GM12878 (cell line): ENCODE results near the gene SRL. TPM values are rescaled to one million over a fixed set of nuclear protein-coding genes. Genes with fewer than 3 reads are reported as not detected.

Source experiments
- ATAC-seq: fragments of 200-7000 bp; cut with Tn5 transposase; 3 replicates; pipeline ENCODE4 v1.9.1; 2020; ENCODE audit warnings: mild to moderate bottlenecking, moderate library complexity
- BruUV-seq: library from RNA; stranded (reverse); fragments of 400-500 nt; replicated peaks from 2 replicates; lab custom pipeline; 2021; lab: Mats Ljungman, UMichigan
- CTCF ChIA-PET: fragments of 300-600 bp; sonication (Branson Sonifier 250); formaldehyde crosslinking; extraction: SDS; loops from one replicate; lab custom pipeline; 2021; ENCODE audit warnings: inconsistent platforms; lab: Yijun Ruan, JAX
- POLR2A ChIA-PET: fragments of 350-600 bp; formaldehyde crosslinking; extraction: SDS; loops from one replicate; lab custom pipeline; 2021; ENCODE audit warnings: inconsistent platforms; lab: Charles Lee
- RAD21 ChIA-PET: fragments of 300-600 bp; sonication (Branson Sonifier 250); formaldehyde crosslinking; loops from one replicate; lab custom pipeline; 2023; ENCODE audit warnings: antibody characterized with exemption; ENCODE audit not compliant: unreplicated experiment; lab: Charles Lee
- SMC1A ChIA-PET: fragments of 300-600 bp; sonication (Branson Sonifier 250); formaldehyde crosslinking; loops from one replicate; lab custom pipeline; 2023; ENCODE audit not compliant: unreplicated experiment, uncharacterized antibody; lab: Charles Lee
- DNase-seq: peaks from one replicate; pipeline ENCODE4 v3.0.0-alpha.2; 2011; ENCODE audit warnings: low read depth, low spot score
- FAIRE-seq: peaks from 3 replicates; lab custom pipeline; 2011; peaks lifted over from hg19 to GRCh38; lab: Jason Lieb, UNC
- H2AFZ ChIP-seq: 2 replicates; pipeline ENCODE4 v1.6.0; 2011; ENCODE audit warnings: low read depth, low read length, control low read depth; ENCODE audit not compliant: control insufficient read depth
- H3K27ac ChIP-seq: 2 replicates; pipeline ENCODE4 v1.5.1; 2011; ENCODE audit warnings: control low read depth; ENCODE audit not compliant: control insufficient read depth, insufficient read depth
- H3K27me3 ChIP-seq, 2 experiments: replicated peaks in 1 of 2; 2 replicates each; pipeline versions ENCODE4 v1.6.0 to v1.6.1; 2011; ENCODE audit warnings: low read length in 1 of 2; ENCODE audit not compliant: control insufficient read depth in 2 of 2, insufficient read depth in 2 of 2
- H3K36me3 ChIP-seq, 2 experiments: 2 replicates each; pipeline ENCODE4 v1.5.1; 2011; ENCODE audit warnings: low read length in 1 of 2; ENCODE audit not compliant: control insufficient read depth in 2 of 2, insufficient read depth in 2 of 2
- H3K4me1 ChIP-seq: 2 replicates; pipeline ENCODE4 v1.6.1; 2011; ENCODE audit warnings: mild to moderate bottlenecking, low read length, moderate library complexity, mixed read lengths; ENCODE audit not compliant: control insufficient read depth, insufficient read depth
- H3K4me2 ChIP-seq: 2 replicates; pipeline ENCODE4 v1.6.0; 2011; ENCODE audit warnings: control low read depth; ENCODE audit not compliant: control insufficient read depth, insufficient read depth
- H3K4me3 ChIP-seq: fragments of 200-600 bp; sonication (generic); 2 replicates; pipeline ENCODE4 v1.5.1; 2016
- H3K79me2 ChIP-seq: 2 replicates; pipeline ENCODE4 v1.6.0; 2011; ENCODE audit warnings: low read length; ENCODE audit not compliant: control insufficient read depth, insufficient read depth
- H3K9ac ChIP-seq: 2 replicates; pipeline ENCODE4 v1.8.0; 2011; ENCODE audit warnings: low read length, control low read depth, mixed read lengths; ENCODE audit not compliant: control insufficient read depth, insufficient read depth
- H3K9me3 ChIP-seq: replicated peaks from 3 replicates; pipeline ENCODE4 v1.5.1; 2011; ENCODE audit warnings: mild to moderate bottlenecking, low read length; ENCODE audit not compliant: control insufficient read depth, insufficient read depth
- H4K20me1 ChIP-seq: 2 replicates; pipeline ENCODE4 v1.6.0; 2011; ENCODE audit not compliant: control insufficient read depth, insufficient read depth
- ATF7 ChIP-seq: fragments of 450-650 bp; IDR thresholded peaks from 2 replicates; pipeline ENCODE4 v1.6.1; 2016; ENCODE audit warnings: low read depth, mild to moderate bottlenecking
- CBX5 ChIP-seq: sonication (generic); IDR thresholded peaks from 2 replicates; pipeline ENCODE4 v1.6.1; 2016; ENCODE audit warnings: low read depth, moderate library complexity, mild to moderate bottlenecking, inconsistent platforms
- CEBPB ChIP-seq, 2 experiments: fragments of 150-350 bp in 1 of 2; IDR thresholded peaks; 2 replicates each; pipeline ENCODE4 v1.6.1; 2012 to 2014; ENCODE audit warnings: low read depth in 2 of 2, low read length in 2 of 2, borderline replicate concordance in 1 of 2, inconsistent platforms in 1 of 2
- CHD2 ChIP-seq: IDR thresholded peaks from 2 replicates; pipeline ENCODE4 v1.6.1; 2011; ENCODE audit warnings: low read depth, low read length, improper control_type of control experiment, borderline replicate concordance
- EED ChIP-seq: sonication (generic); IDR thresholded peaks from 2 replicates; pipeline ENCODE4 v1.6.1; 2016; ENCODE audit warnings: antibody characterized with exemption, low read depth
- IKZF2 ChIP-seq, 2 experiments: fragments of 450-650 bp; IDR thresholded peaks; 2 replicates each; pipeline ENCODE4 v1.6.1; 2017; ENCODE audit warnings: mild to moderate bottlenecking in 2 of 2, moderate library complexity in 2 of 2
- RAD51 ChIP-seq: fragments of 450-650 bp; IDR thresholded peaks from 2 replicates; pipeline ENCODE4 v1.6.1; 2016; ENCODE audit warnings: moderate library complexity, mild to moderate bottlenecking, inconsistent platforms
- RBBP5 ChIP-seq: fragments of 200-600 bp; sonication (generic); conservative IDR thresholded peaks from 2 replicates; pipeline ENCODE4 v1.6.1; 2016
- SMARCA5 ChIP-seq: fragments of 450-650 bp; IDR thresholded peaks from 2 replicates; pipeline ENCODE4 v1.6.1; 2017; ENCODE audit warnings: mild to moderate bottlenecking
- SREBF2 ChIP-seq: IDR thresholded peaks from 2 replicates; pipeline ENCODE4 v1.6.1; 2012; ENCODE audit warnings: mild to moderate bottlenecking, low read length
- STAT3 ChIP-seq: IDR thresholded peaks from 2 replicates; pipeline ENCODE4 v1.6.1; 2011; ENCODE audit warnings: low read depth, low read length, improper control_type of control experiment
- TBL1XR1 ChIP-seq: IDR thresholded peaks from 2 replicates; pipeline ENCODE4 v1.6.1; 2012; ENCODE audit warnings: low read depth, low read length, improper control_type of control experiment
- WGBS: methylation state at CpG from one replicate; pipeline ENCODE4 v1.1.6; 2016; ENCODE audit warnings: low lambda C conversion rate; ENCODE audit not compliant: insufficient replicate concordance, insufficient coverage; ENCODE audit errors: missing lambda C conversion rate; 5-methylcytosine and 5-hydroxymethylcytosine counted together
- in situ Hi-C: fragments of 300-500 bp; cut with MboI; formaldehyde crosslinking; loops from 9 replicates; pipeline ENCODE4 v1.14.3; 2018; ENCODE audit warnings: mixed read lengths
- intact Hi-C: fragments of 100-400 bp; cut with micrococcal nuclease; formaldehyde crosslinking; loops from one replicate; pipeline ENCODE4 v1.14.2; 2022; ENCODE audit not compliant: unreplicated experiment
- polyA plus RNA-seq, 11 experiments: library from polyadenylated mRNA; depleted of rRNA in 4 of 11; unstranded in 6 of 11; stranded (reverse) in 5 of 11; fragments of >200 nt; fragmentation: Nextera tagmentation in 4 of 11; fragmentation: Illumina TruSeq in 1 of 11; extraction: Ambion mirVana in 4 of 11; extraction: Trizol in 1 of 11; gene quantifications; 1 replicate in 1 of 11; 2 replicates in 10 of 11; pipeline versions ENCODE4 v1.2.1 to v1.2.3, GENCODE V29; 2011 to 2016; ENCODE audit warnings: inconsistent platforms in 2 of 11, missing spikeins in 2 of 11, low read depth in 1 of 11
- total RNA-seq, 4 experiments: library from RNA; depleted of rRNA in 3 of 4; stranded (reverse); fragments of >200 nt in 3 of 4; fragmentation: Illumina TruSeq in 1 of 4; extraction: Trizol in 1 of 4; gene quantifications; 2 replicates each; pipeline versions ENCODE4 v1.2.1 to v1.2.3, GENCODE V29; 2013 to 2021
- TF ChIP-seq, protein P1 (sequence below): fragments of 150-350 bp; IDR thresholded peaks from 2 replicates; pipeline ENCODE4 v1.6.1; 2014; ENCODE audit warnings: mild to moderate bottlenecking, low read depth, low read length
- TF ChIP-seq, protein P2 (sequence below): fragments of 450-650 bp; conservative IDR thresholded peaks from 2 replicates; pipeline ENCODE4 v1.6.1; 2017; ENCODE audit warnings: mild to moderate bottlenecking, moderate library complexity
- TF ChIP-seq, protein P3 (sequence below): fragments of 450-650 bp; IDR thresholded peaks from 2 replicates; pipeline ENCODE4 v1.6.1; 2017; ENCODE audit warnings: low read depth, mild to moderate bottlenecking, moderate library complexity

SRL gene
- total and polyA plus RNA-seq, 10 of the 15 experiments (the other 5 are each of a cell fraction or from before 2014, with no cell fraction given), result not detected

DNA sequence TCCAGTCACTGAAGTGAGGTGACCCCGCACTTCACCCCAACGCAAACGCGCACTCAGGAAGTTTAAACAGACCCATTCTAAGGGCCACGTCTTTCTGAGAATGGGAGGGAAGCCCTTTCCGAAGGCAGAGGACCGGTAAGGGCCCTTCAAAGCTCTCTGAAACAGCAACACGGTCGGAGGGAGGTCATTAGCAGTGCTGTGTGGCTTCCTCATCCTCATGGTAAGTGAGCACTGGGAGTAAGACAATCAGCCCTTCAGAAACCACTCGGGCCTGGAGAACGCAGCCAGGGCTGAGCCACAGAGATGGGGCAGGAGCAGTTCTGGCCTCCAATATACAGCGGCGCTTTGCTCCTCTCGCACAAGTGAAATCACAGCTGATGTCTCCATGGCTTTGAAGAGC, 23.7 kb downstream of the SRL start:
- H3K79me2 ChIP-seq, result no peaks in the 10 kb centered on the region
- no peak overlapping the region for H3K4me3 ChIP-seq
- H3K36me3 ChIP-seq, result no peaks in the 10 kb centered on the region
- no peaks in the 10 kb centered on the region for H4K20me1 ChIP-seq
- RAD21 ChIA-PET, result no interaction called here
- CTCF ChIA-PET, result interaction anchor here (0.6 to 2.0 kb wide), 3 partner anchors 21 to 235 kb away, joined by 3 to 10 read pairs (median 3); no protein-coding TSS in a partner anchor
- no peak overlapping the region for H3K4me2 ChIP-seq
- intact Hi-C loops, result no loop called here
- H2AFZ ChIP-seq, result no peak overlapping the region
- in situ Hi-C loops, result no loop called here
- POLR2A ChIA-PET, result no interaction called here
- no peak for DNase-seq
- H3K27ac ChIP-seq, result no peak overlapping the region
- TF ChIP-seq, protein P1, sequence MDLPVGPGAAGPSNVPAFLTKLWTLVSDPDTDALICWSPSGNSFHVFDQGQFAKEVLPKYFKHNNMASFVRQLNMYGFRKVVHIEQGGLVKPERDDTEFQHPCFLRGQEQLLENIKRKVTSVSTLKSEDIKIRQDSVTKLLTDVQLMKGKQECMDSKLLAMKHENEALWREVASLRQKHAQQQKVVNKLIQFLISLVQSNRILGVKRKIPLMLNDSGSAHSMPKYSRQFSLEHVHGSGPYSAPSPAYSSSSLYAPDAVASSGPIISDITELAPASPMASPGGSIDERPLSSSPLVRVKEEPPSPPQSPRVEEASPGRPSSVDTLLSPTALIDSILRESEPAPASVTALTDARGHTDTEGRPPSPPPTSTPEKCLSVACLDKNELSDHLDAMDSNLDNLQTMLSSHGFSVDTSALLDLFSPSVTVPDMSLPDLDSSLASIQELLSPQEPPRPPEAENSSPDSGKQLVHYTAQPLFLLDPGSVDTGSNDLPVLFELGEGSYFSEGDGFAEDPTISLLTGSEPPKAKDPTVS, result no peak
- TF ChIP-seq SMARCA5, result no peak
- TF ChIP-seq, protein P2, sequence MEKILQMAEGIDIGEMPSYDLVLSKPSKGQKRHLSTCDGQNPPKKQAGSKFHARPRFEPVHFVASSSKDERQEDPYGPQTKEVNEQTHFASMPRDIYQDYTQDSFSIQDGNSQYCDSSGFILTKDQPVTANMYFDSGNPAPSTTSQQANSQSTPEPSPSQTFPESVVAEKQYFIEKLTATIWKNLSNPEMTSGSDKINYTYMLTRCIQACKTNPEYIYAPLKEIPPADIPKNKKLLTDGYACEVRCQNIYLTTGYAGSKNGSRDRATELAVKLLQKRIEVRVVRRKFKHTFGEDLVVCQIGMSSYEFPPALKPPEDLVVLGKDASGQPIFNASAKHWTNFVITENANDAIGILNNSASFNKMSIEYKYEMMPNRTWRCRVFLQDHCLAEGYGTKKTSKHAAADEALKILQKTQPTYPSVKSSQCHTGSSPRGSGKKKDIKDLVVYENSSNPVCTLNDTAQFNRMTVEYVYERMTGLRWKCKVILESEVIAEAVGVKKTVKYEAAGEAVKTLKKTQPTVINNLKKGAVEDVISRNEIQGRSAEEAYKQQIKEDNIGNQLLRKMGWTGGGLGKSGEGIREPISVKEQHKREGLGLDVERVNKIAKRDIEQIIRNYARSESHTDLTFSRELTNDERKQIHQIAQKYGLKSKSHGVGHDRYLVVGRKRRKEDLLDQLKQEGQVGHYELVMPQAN, result no peak
- TF ChIP-seq CBX5, result no peak
- TF ChIP-seq RBBP5, result no peak
- TF ChIP-seq, protein P3, sequence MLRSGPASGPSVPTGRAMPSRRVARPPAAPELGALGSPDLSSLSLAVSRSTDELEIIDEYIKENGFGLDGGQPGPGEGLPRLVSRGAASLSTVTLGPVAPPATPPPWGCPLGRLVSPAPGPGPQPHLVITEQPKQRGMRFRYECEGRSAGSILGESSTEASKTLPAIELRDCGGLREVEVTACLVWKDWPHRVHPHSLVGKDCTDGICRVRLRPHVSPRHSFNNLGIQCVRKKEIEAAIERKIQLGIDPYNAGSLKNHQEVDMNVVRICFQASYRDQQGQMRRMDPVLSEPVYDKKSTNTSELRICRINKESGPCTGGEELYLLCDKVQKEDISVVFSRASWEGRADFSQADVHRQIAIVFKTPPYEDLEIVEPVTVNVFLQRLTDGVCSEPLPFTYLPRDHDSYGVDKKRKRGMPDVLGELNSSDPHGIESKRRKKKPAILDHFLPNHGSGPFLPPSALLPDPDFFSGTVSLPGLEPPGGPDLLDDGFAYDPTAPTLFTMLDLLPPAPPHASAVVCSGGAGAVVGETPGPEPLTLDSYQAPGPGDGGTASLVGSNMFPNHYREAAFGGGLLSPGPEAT, result no peak
- TF ChIP-seq STAT3, result no peak
- no peak for TF ChIP-seq IKZF2 (IDR thresholded peaks at IDR 0.05)
- TF ChIP-seq ATF7, result no peak
- no peak for TF ChIP-seq RAD51
- no peak for TF ChIP-seq CEBPB (IDR thresholded peaks at IDR 0.05; ENCODE audit: borderline replicate concordance in 1 of 2, low read depth in 2 of 2, low read length in 2 of 2)
- no peak for TF ChIP-seq CHD2
- TF ChIP-seq SREBF2, result no peak
- no peak for TF ChIP-seq EED
- no peak for TF ChIP-seq TBL1XR1
- SMC1A ChIA-PET, result no interaction called here
- H3K27me3 ChIP-seq, result no peaks in the 10 kb centered on the region; a peak in 2 of 4 replicates
- BruUV-seq, result no TSS peak
- ATAC-seq, result no peak
- WGBS, result 58% methylated on average over 14 of the region's 14 CpGs
- H3K4me1 ChIP-seq, result no peaks in the 10 kb centered on the region
- no peak overlapping the region for H3K9ac ChIP-seq
- no peaks in the 10 kb centered on the region for H3K9me3 ChIP-seq
- FAIRE-seq, result no peak
